Measurements from ENCODE around the gene S100A3. TPM values are rescaled to one million over a fixed set of nuclear protein-coding genes. Genes with fewer than 3 reads are reported as not detected.

Gene S100A3
- polyA plus RNA-seq, 3 donors: 0.31 to 0.54 TPM; not detected in 1

- H3K4me3 Mint-ChIP-seq: no peak overlapping the region
- H3K9me3 ChIP-seq (replicated peaks in 1 of 2; ENCODE audit: control insufficient read depth in 1 of 2, insufficient read depth in 1 of 2, low read length in 2 of 2): no peaks in the 10 kb centered on the region
- no peak for TF ChIP-seq CTCF (IDR thresholded peaks at IDR 0.05)
- H3K9me3 Mint-ChIP-seq: peaks cover 0 to 3% (median 0%) of the 10 kb centered on the region in 7 donors
- peak overlapping the region in 1 of 2 donors; percentile 66 for H3K27ac ChIP-seq (ENCODE audit: low read depth in 1 of 2, low read length in 2 of 2)
- intact Hi-C loops (cut with micrococcal nuclease): loop anchor here (10.0 kb wide), 2 partner anchors 51 to 209 kb away; partner anchors contain the start of genes S100A1 (in 1 of the 2) and S100A13 (in 1 of the 2)
- H3K79me2 ChIP-seq (ENCODE audit: insufficient read depth, low read length): no peaks in the 10 kb centered on the region
- no CpG with 5 or more reads among the region's 3 CpGs for WGBS (ENCODE audit: insufficient coverage)
- peak overlapping the region; percentile 76 to 92 (median 87) for H3K27ac Mint-ChIP-seq
- H3K27me3 ChIP-seq (ENCODE audit: control insufficient read depth in 2 of 2, insufficient read depth in 2 of 2, low read length in 2 of 2): no peaks in the 10 kb centered on the region
- H3K4me3 ChIP-seq (replicated peaks in 1 of 3; ENCODE audit: low read depth in 2 of 3, low read length in 3 of 3): peak overlapping the region in 1 of 3 experiments; percentile 6
- H2AFZ ChIP-seq (ENCODE audit: insufficient read depth, low read depth, low read length, poor library complexity, severe bottlenecking): no peak overlapping the region
- no peaks in the 10 kb centered on the region for H3K36me3 ChIP-seq (replicated peaks in 1 of 2; ENCODE audit: control insufficient read depth in 1 of 2, insufficient read depth in 2 of 2, low read length in 2 of 2)
- peak overlapping the region; percentile 33 for H3K4me2 ChIP-seq (replicated peaks; ENCODE audit: extremely low read depth, low read length, poor library complexity, severe bottlenecking)
- DNase-seq: peak in 2 of 3 donors; percentile 71 to 73
- H3K4me1 Mint-ChIP-seq: peaks cover 43% of the 10 kb centered on the region
- H3K4me1 ChIP-seq (ENCODE audit: control insufficient read depth in 1 of 2, insufficient read depth in 2 of 2, low read length in 2 of 2): peaks cover 37 to 41% of the 10 kb centered on the region in 2 donors
- H3K27me3 Mint-ChIP-seq (ENCODE audit: low read depth in 3 of 3): peaks cover 0 to 13% (median 3%) of the 10 kb centered on the region in 3 donors
- H4K20me1 ChIP-seq (ENCODE audit: insufficient read depth, low read length): no peaks in the 10 kb centered on the region
- H3K9ac ChIP-seq (ENCODE audit: insufficient read depth, low read length, poor library complexity, severe bottlenecking): no peak overlapping the region
- no peaks in the 10 kb centered on the region for H3K36me3 Mint-ChIP-seq
Observed at GRCh38 chr1:153573351-153573750, 24.3 kb upstream of the S100A3 start.

- peaks cover 49% of the 10 kb centered on the region for H3K4me1 Mint-ChIP-seq
- no peaks in the 10 kb centered on the region for H3K27me3 ChIP-seq (ENCODE audit: control insufficient read depth in 2 of 2, insufficient read depth in 2 of 2, low read length in 2 of 2)
- peaks cover 0 to 4% of the 10 kb centered on the region in 2 donors for H3K36me3 Mint-ChIP-seq
- no peak overlapping the region for H3K4me3 Mint-ChIP-seq
- peaks cover 44 to 47% of the 10 kb centered on the region in 2 donors for H3K4me1 ChIP-seq (ENCODE audit: control insufficient read depth in 1 of 2, insufficient read depth in 2 of 2, low read length in 2 of 2)
- intact Hi-C loops (cut with micrococcal nuclease): loop anchor here (10.0 kb wide), 2 partner anchors 52 to 208 kb away; partner anchors contain the start of genes S100A1 (in 1 of the 2) and S100A13 (in 1 of the 2)
- peak overlapping the region; percentile 76 to 92 (median 87) for H3K27ac Mint-ChIP-seq
- H3K27ac ChIP-seq (ENCODE audit: low read depth in 1 of 2, low read length in 2 of 2): peak overlapping the region; percentile 59 to 66
- TF ChIP-seq CTCF (IDR thresholded peaks at IDR 0.05): peak; percentile 78
- DNase-seq: peak; percentile 55 to 74 (median 67)
- H2AFZ ChIP-seq (ENCODE audit: insufficient read depth, low read depth, low read length, poor library complexity, severe bottlenecking): no peak overlapping the region
- peaks cover 0 to 3% (median 0%) of the 10 kb centered on the region in 7 donors for H3K9me3 Mint-ChIP-seq
- no peaks in the 10 kb centered on the region for H4K20me1 ChIP-seq (ENCODE audit: insufficient read depth, low read length)
- H3K27me3 Mint-ChIP-seq (ENCODE audit: low read depth in 3 of 3): peaks cover 0 to 10% (median 2%) of the 10 kb centered on the region in 3 donors
- H3K9ac ChIP-seq (ENCODE audit: insufficient read depth, low read length, poor library complexity, severe bottlenecking): no peak overlapping the region
- H3K36me3 ChIP-seq (replicated peaks in 1 of 2; ENCODE audit: control insufficient read depth in 1 of 2, insufficient read depth in 2 of 2, low read length in 2 of 2): no peaks in the 10 kb centered on the region
- H3K79me2 ChIP-seq (ENCODE audit: insufficient read depth, low read length): peaks cover 6% of the 10 kb centered on the region
- WGBS (ENCODE audit: insufficient coverage): 0% methylated on average over 1 of the region's 3 CpGs
- peak overlapping the region; percentile 33 for H3K4me2 ChIP-seq (replicated peaks; ENCODE audit: extremely low read depth, low read length, poor library complexity, severe bottlenecking)
- peak overlapping the region in 1 of 3 experiments; percentile 19 for H3K4me3 ChIP-seq (replicated peaks in 1 of 3; ENCODE audit: low read depth in 2 of 3, low read length in 3 of 3)
- no peaks in the 10 kb centered on the region for H3K9me3 ChIP-seq (replicated peaks in 1 of 2; ENCODE audit: control insufficient read depth in 1 of 2, insufficient read depth in 1 of 2, low read length in 2 of 2)
Observed at GRCh38 chr1:153572569-153573015, 23.5 kb upstream of the S100A3 start.
